GM21619 (cell line): ENCODE measurements around the gene TMIGD2.
"Not testable (repeated sequence)": the region's sequence is repeated elsewhere in the genome, so short reads cannot be mapped to it uniquely, and the experiment has no call there.

Experiments
- ATAC-seq: cut with Tn5 transposase; IDR thresholded peaks from one replicate; pipeline ENCODE4 v1.9.1; 2021; ENCODE audit not compliant: unreplicated experiment

Gene TMIGD2

GRCh38 chr19:4302243-4302640 is at the start of gene TMIGD2:
TSS of gene TMIGD2 (minus strand) at chr19:4302389. CDS start at chr19:4302385, 4 bp downstream.
- ATAC-seq = no peak

- ATAC-seq = no peak
Measured at GRCh38 chr19:4350726-4351125, 48.5 kb upstream of the TMIGD2 start.

- no peak for ATAC-seq
Measured at GRCh38 chr19:4350111-4350510, 47.9 kb upstream of the TMIGD2 start.

GRCh38 chr19:4349225-4349624 is 47.0 kb upstream of the TMIGD2 start:
- not testable (repeated sequence) for ATAC-seq

- no peak for ATAC-seq
Measured at GRCh38 chr19:4347521-4347920, 45.3 kb upstream of the TMIGD2 start.

GRCh38 chr19:4346020-4346383 is 43.8 kb upstream of the TMIGD2 start:
- no peak for ATAC-seq

- no peak for ATAC-seq
Measured at GRCh38 chr19:4345342-4346019, 43.3 kb upstream of the TMIGD2 start.

GRCh38 chr19:4343370-4344307 is 41.5 kb upstream of the TMIGD2 start, which contains the start of gene MPND:
TSS of gene MPND (plus strand) at chr19:4343562. CDS start at chr19:4343594, 32 bp downstream.
- peak; percentile 40 for ATAC-seq

- peak; percentile 81 for ATAC-seq
Measured at GRCh38 chr19:4342615-4343369, 40.6 kb upstream of the TMIGD2 start.

GRCh38 chr19:4342314-4342614 is 40.1 kb upstream of the TMIGD2 start:
- no peak for ATAC-seq

- ATAC-seq = no peak
Measured at GRCh38 chr19:4338441-4339355, 36.5 kb upstream of the TMIGD2 start, which contains the start of gene STAP2. TSS of gene STAP2 (minus strand) at chr19:4338827. CDS start at chr19:4338753, 74 bp downstream.

- no peak for ATAC-seq
Measured at GRCh38 chr19:4337906-4338440, 35.8 kb upstream of the TMIGD2 start.

GRCh38 chr19:4334929-4335570 is 32.9 kb upstream of the TMIGD2 start:
- no peak for ATAC-seq

- no peak for ATAC-seq
Measured at GRCh38 chr19:4329858-4330257, 27.7 kb upstream of the TMIGD2 start.

- not testable (repeated sequence) for ATAC-seq
Measured at GRCh38 chr19:4328991-4329681, 26.9 kb upstream of the TMIGD2 start.

GRCh38 chr19:4328243-4328990 is 26.2 kb upstream of the TMIGD2 start:
- ATAC-seq = peak; percentile 76

GRCh38 chr19:4327877-4328242 is 25.7 kb upstream of the TMIGD2 start:
- peak; percentile 16 for ATAC-seq

GRCh38 chr19:4327252-4327876 is 25.2 kb upstream of the TMIGD2 start:
- ATAC-seq = peak; percentile 22
